GM18861 (cell line): ENCODE measurements around the gene RAB23.

Experiments
- ATAC-seq: cut with Tn5 transposase; IDR thresholded peaks from one replicate; pipeline ENCODE4 v1.9.1; 2021; ENCODE audit not compliant: unreplicated experiment

Gene RAB23

GRCh38 chr6:57221936-57222742 lies at the start of gene RAB23:
RAB23 (minus strand) TSS chr6:57222307; CDS start chr6:57210380, 11,927 bp downstream.
- ATAC-seq = peak; percentile 77

- ATAC-seq = no peak
Measured at GRCh38 chr6:57268294-57268640, 46.2 kb upstream of the RAB23 start.

- no peak for ATAC-seq
Measured at GRCh38 chr6:57267586-57268293, 45.6 kb upstream of the RAB23 start.

GRCh38 chr6:57265755-57266221 lies 43.7 kb upstream of the RAB23 start:
- no peak for ATAC-seq

DNA sequence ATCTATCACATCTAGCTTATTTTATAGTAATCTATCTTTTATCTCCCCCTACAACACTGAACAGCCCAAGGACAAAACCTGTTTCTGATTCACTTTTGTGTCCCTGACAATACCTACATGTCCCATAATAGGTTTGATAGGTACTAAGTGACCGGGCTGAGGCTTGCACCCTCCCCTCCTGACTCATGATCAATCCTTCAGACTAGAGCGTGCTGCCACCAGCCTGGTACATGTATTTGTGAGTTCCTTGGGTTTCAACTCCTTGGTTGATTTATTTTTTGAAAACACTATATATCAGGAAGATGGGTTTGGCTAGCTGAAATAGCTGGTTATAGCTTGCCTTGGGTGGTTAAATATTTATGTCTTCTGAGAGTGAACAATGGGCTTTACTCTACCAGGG lies 41.6 kb upstream of the RAB23 start:
- ATAC-seq = no peak

GRCh38 chr6:57262901-57263694 lies 41.0 kb upstream of the RAB23 start:
- no peak for ATAC-seq

DNA sequence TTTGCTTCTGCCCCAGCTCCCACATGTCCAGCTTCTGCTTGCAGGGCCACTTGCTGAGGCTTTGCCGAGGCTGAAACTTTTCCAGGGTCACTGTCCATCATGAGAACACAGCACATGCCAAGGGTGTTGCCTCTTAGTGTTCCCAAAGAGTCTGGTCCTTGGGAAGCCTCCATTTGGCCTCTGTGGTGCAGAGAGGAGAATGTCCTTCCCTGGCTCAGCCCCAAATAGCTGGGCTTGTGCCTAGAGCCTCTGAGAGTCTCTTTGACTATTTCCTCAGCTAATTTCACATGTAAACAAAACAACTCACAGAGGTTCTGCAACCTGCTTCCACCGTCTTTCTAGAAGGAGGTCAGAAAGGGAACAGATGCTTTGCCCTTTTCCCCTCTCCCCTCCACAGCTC lies 40.4 kb upstream of the RAB23 start:
- no peak for ATAC-seq

- ATAC-seq = no peak
Measured at GRCh38 chr6:57261926-57262325, 39.8 kb upstream of the RAB23 start.

DNA sequence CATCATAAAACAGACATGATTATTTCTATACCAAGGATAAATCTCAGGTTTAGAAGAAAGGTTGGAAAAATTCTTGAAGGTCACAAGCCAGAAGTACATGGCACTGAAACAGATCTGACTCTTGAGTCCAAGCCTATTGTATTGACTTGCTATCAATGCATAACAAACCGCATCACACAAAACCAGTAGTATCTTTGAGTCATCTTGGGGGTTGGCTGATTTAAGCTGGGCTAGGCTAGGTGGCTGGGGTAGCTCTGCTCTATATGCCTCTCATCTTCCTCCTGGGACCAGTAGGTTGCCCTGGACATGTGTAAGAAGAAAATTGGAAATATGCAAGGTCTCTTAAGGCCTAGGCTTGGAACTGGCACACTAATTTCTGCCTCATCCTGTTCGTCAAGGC lies 37.0 kb upstream of the RAB23 start:
- ATAC-seq = no peak

- no peak for ATAC-seq
Measured at GRCh38 chr6:57257911-57258541, 35.9 kb upstream of the RAB23 start.

DNA sequence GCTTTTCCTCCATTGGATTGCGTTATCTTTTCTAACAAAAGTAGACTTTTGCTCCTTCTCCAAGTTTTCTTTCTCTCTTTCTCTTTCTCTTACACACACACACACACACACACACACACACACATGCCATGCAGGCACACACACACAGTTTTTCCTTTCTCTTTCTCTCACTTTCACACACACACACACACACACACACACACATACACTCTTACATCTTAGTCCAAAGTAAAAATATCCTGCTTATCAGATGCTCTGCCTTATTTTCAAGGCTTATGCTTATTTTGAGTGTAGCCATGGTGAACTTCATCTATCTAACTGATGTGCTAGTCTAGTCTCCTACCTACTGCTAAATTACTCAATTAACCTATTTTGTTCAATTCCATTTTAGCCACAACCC lies 34.4 kb upstream of the RAB23 start:
- ATAC-seq = no peak

DNA sequence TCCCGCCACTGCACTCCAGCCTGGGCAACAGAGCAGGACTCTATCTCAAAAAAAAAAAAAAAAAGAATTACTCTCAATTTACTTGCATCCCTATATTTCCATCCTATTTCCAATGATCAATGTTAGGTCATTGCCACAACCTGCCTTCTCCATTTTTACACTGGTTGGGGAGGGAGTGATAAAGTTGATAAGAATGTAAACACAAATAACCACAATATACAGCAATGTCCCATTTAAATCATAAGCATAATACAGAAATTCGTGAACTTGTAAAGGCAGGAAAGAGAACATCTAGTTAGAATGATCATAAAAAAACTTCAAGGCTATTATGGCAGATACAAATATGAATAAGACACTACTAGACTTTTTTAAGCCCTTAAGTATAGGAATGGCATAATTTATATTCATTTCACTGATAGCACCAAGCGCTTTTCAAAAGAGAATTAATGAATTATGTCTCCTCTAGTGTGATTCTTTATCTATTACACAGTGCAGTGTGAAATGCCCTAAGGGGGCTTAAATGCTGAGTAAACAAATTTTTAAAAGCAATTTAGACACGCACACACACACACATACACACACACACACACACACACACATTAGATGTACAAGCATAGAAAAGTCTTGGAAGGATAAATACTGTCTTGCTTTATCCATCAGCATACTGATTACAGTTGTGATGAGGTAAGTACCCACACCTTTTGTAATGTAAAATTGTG lies 33.5 kb upstream of the RAB23 start:
- no peak for ATAC-seq

DNA sequence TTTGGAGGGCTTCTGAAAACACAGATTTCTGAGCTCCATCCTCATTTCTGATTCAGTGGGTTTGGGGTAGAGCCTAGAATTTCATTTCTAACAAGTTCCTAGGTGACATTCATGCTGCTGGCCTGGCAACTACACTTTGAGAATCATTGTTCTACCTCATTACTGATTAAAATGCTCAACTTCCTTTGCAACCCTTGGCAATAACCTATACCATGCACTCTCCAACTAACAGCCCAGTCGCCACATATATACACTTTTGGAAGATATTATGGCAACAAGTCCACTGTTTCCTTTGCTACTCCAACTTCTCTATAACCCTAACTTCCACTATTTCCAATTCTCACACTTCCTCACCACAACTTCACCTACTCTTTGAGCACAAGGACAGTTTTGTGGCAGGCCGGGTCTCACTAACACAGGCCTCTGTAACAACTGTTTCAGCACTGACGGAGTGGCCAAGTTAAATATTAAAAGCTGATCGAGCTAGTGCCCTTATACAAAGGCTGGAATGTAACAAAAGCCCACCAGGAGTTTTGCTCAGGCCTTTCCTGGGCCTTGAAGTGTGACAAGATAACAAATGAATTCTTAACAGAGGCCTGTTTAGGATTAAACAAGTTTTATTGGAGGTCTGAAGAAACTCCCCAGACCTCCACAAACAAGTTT lies 32.1 kb upstream of the RAB23 start:
- ATAC-seq = no peak

DNA sequence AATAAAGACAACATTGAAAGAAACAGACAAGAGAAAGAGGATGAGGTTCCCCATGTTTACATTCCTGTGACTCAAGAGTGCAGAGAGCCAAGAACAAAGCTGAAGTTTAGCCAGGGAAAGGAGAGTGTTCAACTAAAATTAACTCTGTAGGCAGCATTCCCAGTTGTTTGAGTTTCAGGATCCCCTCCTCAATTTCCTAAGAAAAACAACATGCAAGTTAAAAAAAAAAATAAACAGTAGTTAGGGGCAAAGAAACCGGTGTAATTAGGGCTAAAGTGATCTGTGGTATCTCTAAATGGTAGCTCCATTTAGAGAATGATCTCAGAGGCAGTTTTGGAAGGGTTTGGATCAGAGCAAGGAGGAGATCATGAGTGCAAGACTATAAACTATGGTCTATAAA lies 30.9 kb upstream of the RAB23 start:
- ATAC-seq = no peak

DNA sequence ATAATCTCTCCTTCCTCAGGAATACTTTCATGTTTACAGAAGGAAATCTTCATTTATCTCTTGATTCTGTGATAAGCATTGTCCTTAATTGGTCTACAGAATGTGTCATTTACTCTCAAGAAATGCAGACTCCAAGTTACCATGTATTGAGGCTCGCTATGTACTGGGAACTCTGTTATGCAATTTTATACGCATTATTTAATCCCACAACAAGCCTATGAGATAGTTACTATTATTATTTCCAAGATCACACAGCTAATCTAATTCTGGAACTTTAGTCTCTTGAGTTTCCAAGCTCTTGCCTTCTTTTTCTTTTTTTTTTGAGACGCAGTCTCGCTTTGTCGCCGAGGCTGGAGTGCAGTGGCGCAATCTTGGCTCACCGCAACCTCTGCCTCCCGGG lies 30.0 kb upstream of the RAB23 start:
- no peak for ATAC-seq

GRCh38 chr6:57250348-57250747 lies 28.2 kb upstream of the RAB23 start:
- no peak for ATAC-seq

- ATAC-seq = no peak
Measured at GRCh38 chr6:57248311-57248895, 26.3 kb upstream of the RAB23 start.

- ATAC-seq = no peak
Measured at GRCh38 chr6:57247603-57248002, 25.5 kb upstream of the RAB23 start.

DNA sequence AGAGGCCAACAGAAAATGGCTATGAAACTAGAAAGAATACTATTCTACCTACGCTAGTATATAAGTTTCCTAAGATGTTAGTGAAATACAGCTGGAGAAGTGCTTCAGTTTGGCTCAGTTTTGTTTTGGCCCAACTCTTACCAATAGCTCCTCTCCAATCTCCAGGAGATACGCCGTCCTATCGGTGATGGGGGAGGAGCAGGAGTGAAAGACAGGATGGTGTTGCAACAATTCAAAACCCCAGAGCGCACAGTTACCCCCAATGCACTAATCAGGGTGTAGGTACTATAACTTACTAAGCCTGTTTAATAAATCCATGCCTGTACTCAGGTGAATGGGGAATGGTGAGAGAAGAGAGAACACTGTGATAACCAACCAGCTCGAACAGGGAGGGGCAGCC lies 24.2 kb upstream of the RAB23 start:
- ATAC-seq = no peak

DNA sequence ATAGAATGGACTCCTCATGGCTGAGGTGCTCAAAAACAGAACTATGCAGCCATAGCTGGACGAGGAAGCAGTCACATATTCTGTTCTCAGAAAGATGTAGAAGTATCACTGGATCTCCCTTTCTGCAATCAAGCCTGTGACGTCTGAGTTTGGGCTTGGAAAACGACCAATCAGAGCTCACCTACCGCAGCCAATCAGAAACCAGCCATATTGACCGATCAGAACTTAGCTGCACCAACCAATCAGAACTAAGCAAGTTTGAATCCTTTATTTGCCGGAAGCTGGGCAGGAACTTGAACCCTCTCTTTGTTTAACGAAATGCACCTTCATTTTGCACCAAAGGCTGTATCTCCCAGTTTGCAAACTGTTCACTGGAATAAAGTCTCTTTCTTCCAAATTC lies 21.8 kb upstream of the RAB23 start:
- no peak for ATAC-seq
